Stimulated activated CD4-positive, alpha-beta T cell treated with anti-CD3 and anti-CD28 coated beads, Interleukin-2, amount 100 ng/mL, for 4 hours (primary cell): ENCODE data around the gene REV3L.
"Not testable (repeated sequence)": the region's sequence is repeated elsewhere in the genome, so short reads cannot be mapped to it uniquely, and the experiment has no call there.

Experiments
- DNase-seq: peaks from one replicate; pipeline ENCODE4 v3.0.0-alpha.2; 2020; ENCODE audit warnings: low read depth

Gene REV3L

GRCh38 chr6:111300938-111301800 lies 181.8 kb downstream of the REV3L start:
- not testable (repeated sequence) for DNase-seq

- DNase-seq = no peak
Observed at GRCh38 chr6:111297776-111298175, 185.2 kb downstream of the REV3L start.

DNA sequence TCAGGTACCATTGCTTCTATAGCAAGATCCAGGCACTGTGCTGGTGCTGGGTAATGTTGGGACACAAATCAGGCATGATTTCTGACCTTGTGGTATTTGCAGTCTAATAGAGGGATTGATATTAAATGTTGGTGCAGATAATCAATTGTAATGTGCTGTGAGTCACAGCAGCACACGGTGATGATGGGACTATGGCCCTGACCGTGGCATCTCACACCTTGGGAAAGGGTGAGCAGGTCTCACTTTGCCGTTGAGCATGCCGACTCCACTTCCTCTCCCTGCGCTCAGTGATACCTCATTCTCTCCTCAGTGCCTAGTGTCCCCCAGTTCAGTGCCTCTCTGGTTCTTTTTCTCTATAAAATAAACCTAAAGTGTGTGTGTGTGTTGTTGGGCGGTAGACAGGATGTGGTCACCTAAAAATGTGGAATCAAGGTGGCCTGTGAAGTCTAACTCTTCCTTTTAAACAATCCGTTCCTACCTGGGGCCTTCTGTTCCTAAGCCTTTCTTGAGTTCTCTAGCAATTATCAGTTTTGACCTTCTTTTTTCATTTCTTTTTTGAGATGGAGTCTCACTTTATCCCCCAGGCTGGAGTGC lies 188.5 kb downstream of the REV3L start:
- no peak for DNase-seq

GRCh38 chr6:111291336-111292259 lies 191.4 kb downstream of the REV3L start:
- DNase-seq = no peak

- DNase-seq = not testable (repeated sequence)
Observed at GRCh38 chr6:111290689-111291335, 192.2 kb downstream of the REV3L start.

GRCh38 chr6:111284356-111284755 lies 198.7 kb downstream of the REV3L start:
- DNase-seq = not testable (repeated sequence)

DNA sequence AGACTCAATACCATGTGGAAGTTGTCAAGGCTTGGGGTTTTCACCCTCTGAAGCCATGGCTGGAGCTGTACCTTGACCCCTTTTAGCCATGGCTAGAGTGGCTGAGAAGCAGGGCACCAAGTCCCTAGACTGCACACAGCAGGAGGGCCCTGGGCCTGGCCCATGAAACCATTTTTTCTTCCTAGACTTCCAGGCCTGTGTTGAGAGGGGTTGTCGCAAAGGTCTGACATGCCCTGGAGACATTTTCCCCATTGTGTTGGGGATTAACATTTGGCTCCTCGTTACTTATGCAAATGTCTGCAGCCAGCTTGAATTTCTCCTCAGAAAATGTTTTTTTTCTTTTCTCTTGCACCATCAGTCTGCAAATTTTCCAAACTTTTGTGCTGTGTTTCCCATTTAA lies 199.3 kb downstream of the REV3L start:
- DNase-seq = no peak

GRCh38 chr6:111282515-111282914 lies 200.5 kb downstream of the REV3L start:
- DNase-seq = no peak

GRCh38 chr6:111280445-111280955 lies 202.5 kb downstream of the REV3L start:
- DNase-seq = no peak

DNA sequence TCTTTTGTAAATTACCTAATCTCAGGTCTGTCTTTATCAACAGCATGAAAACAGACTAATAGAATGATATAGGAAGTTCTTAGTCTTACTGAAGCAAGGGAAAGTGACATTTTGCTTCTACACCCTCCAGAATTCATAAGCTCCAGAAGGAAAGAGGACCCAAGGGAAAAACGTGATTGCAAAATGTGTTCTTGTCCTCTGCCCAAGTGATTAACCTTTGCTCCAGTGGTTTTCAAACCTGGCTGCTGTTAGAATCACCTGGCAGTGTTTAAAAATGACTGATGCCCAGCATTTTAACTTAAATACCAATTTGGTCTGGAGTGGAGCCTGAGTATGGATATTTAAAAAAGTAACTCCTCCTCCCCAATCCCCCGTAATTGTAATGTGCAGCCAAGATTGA lies 204.3 kb downstream of the REV3L start:
- no peak for DNase-seq

GRCh38 chr6:111277819-111278218 lies 205.2 kb downstream of the REV3L start:
- no peak for DNase-seq

DNA sequence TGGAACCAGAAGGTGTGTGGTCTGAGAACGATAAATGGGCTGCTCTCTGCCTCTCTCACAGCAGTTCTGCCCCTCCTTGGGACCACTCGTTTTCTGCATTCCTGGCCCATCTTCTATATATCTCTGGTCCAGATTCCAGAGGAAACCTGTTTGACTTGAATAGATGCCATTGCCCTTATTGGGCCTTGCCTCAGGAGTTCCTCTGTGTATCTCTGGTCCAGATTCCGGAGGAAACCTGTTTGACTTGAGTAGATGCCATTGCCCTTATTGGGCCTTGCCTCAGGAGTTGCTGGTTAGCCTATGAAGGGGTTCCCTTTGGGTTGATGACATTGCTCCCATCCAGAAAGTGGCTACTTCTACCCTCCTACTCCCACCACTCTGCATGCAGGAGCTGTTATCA lies 206.3 kb downstream of the REV3L start:
- no peak for DNase-seq

- DNase-seq = no peak
Observed at GRCh38 chr6:111276335-111276734, 206.7 kb downstream of the REV3L start.

GRCh38 chr6:111274593-111275217 lies 208.3 kb downstream of the REV3L start:
- DNase-seq = no peak

- no peak for DNase-seq
Observed at GRCh38 chr6:111270121-111270520, 212.9 kb downstream of the REV3L start.

DNA sequence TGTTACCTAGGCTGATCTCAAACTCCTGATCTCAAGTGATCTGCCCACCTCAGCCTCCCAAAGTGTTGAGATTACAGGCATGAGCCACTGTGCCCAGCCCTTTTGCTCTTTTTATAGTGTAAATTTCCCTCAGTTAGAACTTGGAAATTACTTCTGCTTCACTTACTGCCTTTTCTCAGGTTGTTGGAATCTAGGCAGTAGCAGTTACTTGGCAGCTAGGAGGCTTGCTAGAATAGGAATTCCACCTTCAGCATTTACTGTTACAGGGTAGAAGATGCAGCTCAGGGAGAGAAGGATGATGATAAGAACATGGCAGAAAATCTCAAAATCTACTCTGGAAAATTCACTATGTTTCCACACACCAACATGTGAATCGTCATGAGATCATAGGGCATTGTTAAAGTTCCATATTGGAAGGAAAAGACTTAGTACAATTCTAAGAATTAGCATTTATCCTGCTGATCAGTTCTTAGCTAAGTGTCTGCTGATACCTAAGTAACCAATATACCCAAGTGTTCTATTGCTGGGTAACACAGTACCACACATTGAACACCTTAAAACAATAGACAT lies 213.5 kb downstream of the REV3L start:
- no peak for DNase-seq

DNA sequence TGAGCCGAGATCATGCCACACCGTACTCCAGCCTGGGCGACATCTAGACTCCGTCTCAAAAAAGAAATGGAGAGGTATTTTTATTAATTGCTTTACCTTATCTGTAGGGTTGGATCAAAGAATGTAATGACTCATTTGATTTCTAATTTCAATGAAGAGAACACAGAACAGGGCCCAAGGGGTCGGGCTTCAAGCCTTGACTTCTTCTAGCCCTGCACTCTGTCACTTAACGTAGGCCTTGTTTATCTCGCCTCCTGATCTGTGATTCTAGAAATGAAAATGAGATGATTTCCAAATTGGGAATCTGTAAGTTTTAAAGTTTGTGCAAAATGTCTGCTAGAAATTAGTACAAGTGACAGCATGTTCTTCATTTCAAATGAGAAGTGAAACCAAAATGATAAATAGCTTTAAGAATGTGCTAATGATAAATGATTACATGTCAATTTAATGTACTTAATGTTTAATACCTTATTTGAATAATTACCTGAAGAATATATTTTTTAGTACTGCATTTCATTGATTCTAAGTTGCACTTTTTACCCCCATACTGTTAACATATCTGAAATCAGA lies 215.2 kb downstream of the REV3L start:
- no peak for DNase-seq

GRCh38 chr6:111266276-111266675 lies 216.7 kb downstream of the REV3L start:
- no peak for DNase-seq

- no peak for DNase-seq
Observed at GRCh38 chr6:111265842-111266241, 217.2 kb downstream of the REV3L start.

DNA sequence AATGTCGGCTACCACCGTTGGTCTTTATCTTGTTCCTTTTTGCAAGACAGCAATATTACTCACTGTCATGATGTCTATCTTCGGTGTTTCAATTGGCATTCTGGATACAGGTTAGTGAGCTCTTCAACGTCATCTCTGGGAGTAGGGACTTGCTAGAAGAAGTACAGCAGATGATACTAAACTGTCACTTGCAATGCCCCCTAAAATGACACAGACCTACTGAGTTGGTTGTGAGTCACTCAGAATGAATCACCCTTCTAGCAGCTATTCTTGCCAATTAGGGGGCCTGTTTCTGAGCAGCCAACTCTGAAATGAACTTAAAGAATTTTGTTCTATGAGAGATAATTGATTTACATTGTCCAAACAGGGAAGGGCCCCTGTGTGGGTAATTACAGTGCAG lies 219.2 kb downstream of the REV3L start:
- DNase-seq = peak; percentile 4
